CD4-positive, alpha-beta memory T cell (primary cell): Measurements from ENCODE around the gene SLC47A1. TPM values are rescaled to one million over a fixed set of nuclear protein-coding genes. Genes with fewer than 3 reads are reported as not detected.

Source experiments
- CTCF ChIA-PET: fragments of 350-600 bp; sonication (Branson Sonifier 250); formaldehyde crosslinking; loops from one replicate; lab custom pipeline; 2021; ENCODE audit warnings: inconsistent platforms; ENCODE audit not compliant: partially characterized antibody; lab: Charles Lee
- POLR2A ChIA-PET: fragments of 350-600 bp; sonication (Branson Sonifier 250); formaldehyde crosslinking; loops from one replicate; lab custom pipeline; 2021; ENCODE audit not compliant: partially characterized antibody; lab: Charles Lee
- DNase-seq, 5 donors: peaks; one replicate each; pipeline versions ENCODE4 v3.0.0 to v3.0.0-alpha.2; 2020 to 2022; ENCODE audit warnings: mixed read lengths in 1 of 5
- H3K27ac ChIP-seq: one replicate; pipeline ENCODE4 v1.7.0; 2013; ENCODE audit warnings: low read depth, low read length
- H3K27me3 ChIP-seq: 2 replicates; pipeline ENCODE4 v1.7.0; 2013; ENCODE audit warnings: mild to moderate bottlenecking, low read length, moderate library complexity; ENCODE audit not compliant: insufficient read depth
- H3K36me3 ChIP-seq: 2 replicates; pipeline ENCODE4 v1.7.0; 2013; ENCODE audit warnings: mild to moderate bottlenecking, low read length, moderate library complexity; ENCODE audit not compliant: insufficient read depth
- H3K4me1 ChIP-seq: 2 replicates; pipeline ENCODE4 v1.7.0; 2013; ENCODE audit warnings: mild to moderate bottlenecking, low read length, moderate library complexity; ENCODE audit not compliant: insufficient read depth
- H3K4me3 ChIP-seq, 2 donors: one replicate each; pipeline ENCODE4 v1.7.0; 2013; ENCODE audit warnings: low read length in 2 of 2, mild to moderate bottlenecking in 1 of 2
- H3K9me3 ChIP-seq, 2 donors: one replicate each; pipeline ENCODE4 v1.7.0; 2013; ENCODE audit warnings: low read length in 2 of 2, control low read depth in 1 of 2; ENCODE audit not compliant: control insufficient read depth in 1 of 2
- H3K27ac Mint-ChIP-seq, 7 donors: one replicate each; pipeline ENCODE4 v1.8.0; 2020 to 2021; ENCODE audit warnings: mixed read lengths in 7 of 7, mild to moderate bottlenecking in 6 of 7, inconsistent platforms in 3 of 7, moderate library complexity in 3 of 7
- H3K27me3 Mint-ChIP-seq, 2 donors: one replicate each; pipeline ENCODE4 v1.8.0; 2020 to 2021; ENCODE audit warnings: mixed read lengths in 2 of 2
- H3K36me3 Mint-ChIP-seq, 2 donors: one replicate each; pipeline ENCODE4 v1.8.0; 2020 to 2021; ENCODE audit warnings: mixed read lengths in 2 of 2, inconsistent platforms in 1 of 2, mild to moderate bottlenecking in 1 of 2
- H3K4me1 Mint-ChIP-seq, 4 donors: one replicate each; pipeline ENCODE4 v1.8.0; 2020 to 2021; ENCODE audit warnings: mixed read lengths in 4 of 4, mild to moderate bottlenecking in 1 of 4
- H3K4me3 Mint-ChIP-seq, 8 donors: one replicate each; pipeline ENCODE4 v1.8.0; 2020 to 2021; ENCODE audit warnings: mixed read lengths in 8 of 8, mild to moderate bottlenecking in 7 of 8, moderate library complexity in 6 of 8, inconsistent platforms in 3 of 8
- H3K9me3 Mint-ChIP-seq, 8 donors: one replicate each; pipeline ENCODE4 v1.8.0; 2020 to 2021; ENCODE audit warnings: mixed read lengths in 8 of 8, mild to moderate bottlenecking in 5 of 8, inconsistent platforms in 3 of 8, moderate library complexity in 1 of 8
- intact Hi-C: fragments of 100-400 bp; cut with micrococcal nuclease; formaldehyde crosslinking; loops from one replicate; pipeline ENCODE4 v1.15.1; 2023
- polyA plus RNA-seq, 2 donors: library from polyadenylated mRNA; unstranded; fragments of 300-500 nt; fragmentation: Illumina TruSeq; gene quantifications; one replicate each; pipeline ENCODE4 v1.2.3, GENCODE V29; 2021
- total RNA-seq, 2 experiments: library from RNA; stranded (reverse); gene quantifications; one replicate each; pipeline ENCODE4 v1.2.3, GENCODE V29; 2021

SLC47A1 gene
- total and polyA plus RNA-seq, 4 experiments from 2014 or later = 0.25 TPM; not detected in 3

DNA sequence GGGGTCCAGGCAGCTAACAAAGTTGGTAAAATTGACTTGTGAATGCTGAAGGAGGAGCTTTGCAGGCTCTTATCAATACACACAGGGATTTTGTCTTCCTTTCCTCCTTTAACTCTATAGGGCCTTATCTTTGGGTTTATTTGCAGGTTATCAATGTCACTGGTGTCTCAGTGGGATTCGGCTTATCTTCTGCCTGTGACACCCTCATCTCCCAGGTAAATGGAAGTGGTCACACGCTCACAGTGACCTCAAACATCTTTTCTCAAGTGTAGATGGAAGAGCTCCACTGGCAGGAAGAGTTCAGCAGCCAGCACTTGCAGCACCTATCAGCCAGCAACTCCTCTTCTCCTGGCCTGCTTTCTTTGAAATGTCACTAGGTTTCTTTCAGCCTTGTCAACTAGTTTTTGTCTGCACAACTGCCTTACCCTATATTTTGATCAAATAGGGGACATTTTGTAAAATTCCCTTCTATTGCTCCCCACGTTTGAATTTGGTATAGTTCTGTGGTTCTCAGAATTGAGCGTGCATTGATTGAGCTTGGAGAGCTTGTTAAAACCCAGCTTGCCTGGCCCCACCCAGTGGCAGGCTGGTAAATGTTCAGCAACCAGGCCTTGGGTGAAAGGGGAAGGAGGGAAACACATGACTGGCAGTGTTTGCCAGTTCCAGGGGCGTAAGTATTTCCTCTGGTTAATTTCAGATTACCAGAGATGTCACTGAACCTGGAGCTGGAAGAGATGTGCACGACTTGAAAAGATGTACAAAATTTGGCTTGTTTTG, 12.8 kb downstream of the SLC47A1 start:
- intact Hi-C loops = no loop called here
- Mint-ChIP-seq H3K36me3 (no peaks in the 10 kb centered on the region), H3K27ac (no peak overlapping the region), H3K9me3 (no peaks in the 10 kb centered on the region), H3K4me3 (no peak overlapping the region), H3K4me1 (peaks cover 0 to 2% (median under 1%) of the 10 kb centered on the region in 4 donors), H3K27me3 (peaks cover 2% of the 10 kb centered on the region in 2 donors)
- Histone ChIP-seq H3K4me1 (no peaks in the 10 kb centered on the region), H3K27me3 (no peaks in the 10 kb centered on the region), H3K9me3 (no peaks in the 10 kb centered on the region), H3K27ac (no peak overlapping the region), H3K36me3 (no peaks in the 10 kb centered on the region), H3K4me3 (no peak overlapping the region)
- peak in 1 of 5 donors; percentile 2 for DNase-seq
- ChIA-PET POLR2A (no interaction called here), CTCF (interaction anchor here (1.5 to 1.6 kb wide), 2 partner anchors 10 to 31 kb away, joined by 3 read pairs; no protein-coding TSS in a partner anchor)

DNA sequence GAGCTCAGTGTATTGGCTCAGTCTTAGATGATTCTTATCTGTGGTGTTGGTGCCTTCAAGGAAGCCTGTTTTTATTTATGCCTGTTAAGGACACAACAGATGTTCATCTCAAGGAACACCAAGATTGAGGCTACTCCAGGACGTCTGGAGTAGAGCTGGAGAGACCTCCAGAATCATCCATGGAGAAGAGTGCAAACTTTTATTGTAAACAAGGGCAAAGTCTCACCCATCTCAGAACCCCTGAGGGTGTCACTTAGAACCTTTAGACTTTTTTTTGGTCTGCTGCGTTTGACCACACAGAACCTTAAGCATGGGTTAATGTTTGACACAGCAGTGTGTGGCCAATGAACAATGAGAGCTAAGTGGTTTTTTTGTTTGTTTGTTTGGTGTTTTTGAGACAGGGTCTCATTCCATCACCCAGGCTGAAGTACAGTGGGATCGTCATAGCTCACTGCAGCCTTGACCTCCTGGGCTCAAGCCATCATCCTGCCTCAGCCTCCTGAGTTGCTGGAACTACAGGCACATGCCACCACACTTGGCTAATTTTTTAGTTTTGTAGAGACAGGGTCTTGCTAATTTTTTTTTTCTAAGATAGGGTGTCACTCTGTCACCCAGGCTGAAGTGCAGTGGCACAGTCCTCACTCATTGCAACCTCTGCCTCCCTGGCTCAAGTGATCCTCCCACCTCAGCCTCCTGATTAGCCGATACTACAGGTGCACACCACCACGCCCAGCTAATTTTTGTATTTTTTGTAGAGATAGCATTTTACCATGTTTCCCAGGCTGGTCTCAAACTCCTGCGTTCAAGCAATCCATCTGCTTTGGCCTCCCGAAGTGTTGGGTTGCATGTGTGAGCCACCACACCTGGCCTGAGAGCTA, 16.3 kb downstream of the SLC47A1 start:
- no peak overlapping the region for H3K4me3 ChIP-seq
- no peaks in the 10 kb centered on the region for H3K4me1 ChIP-seq
- H3K36me3 Mint-ChIP-seq = no peaks in the 10 kb centered on the region
- ChIA-PET CTCF (interaction anchor here (0.6 to 1.0 kb wide), 2 partner anchors 37 to 215 kb away, joined by 3 read pairs; no protein-coding TSS in a partner anchor), POLR2A (no interaction called here)
- no peak for DNase-seq
- no peak overlapping the region for H3K27ac Mint-ChIP-seq
- H3K9me3 Mint-ChIP-seq = no peaks in the 10 kb centered on the region
- peaks cover 5 to 9% of the 10 kb centered on the region in 2 donors for H3K27me3 Mint-ChIP-seq
- H3K4me1 Mint-ChIP-seq = peaks cover 0 to 2% (median under 1%) of the 10 kb centered on the region in 4 donors
- H3K4me3 Mint-ChIP-seq = no peak overlapping the region
- H3K27me3 ChIP-seq = peaks cover under 1% of the 10 kb centered on the region
- intact Hi-C loops = no loop called here
- H3K36me3 ChIP-seq = no peaks in the 10 kb centered on the region
- H3K27ac ChIP-seq = no peak overlapping the region
- no peaks in the 10 kb centered on the region for H3K9me3 ChIP-seq

DNA sequence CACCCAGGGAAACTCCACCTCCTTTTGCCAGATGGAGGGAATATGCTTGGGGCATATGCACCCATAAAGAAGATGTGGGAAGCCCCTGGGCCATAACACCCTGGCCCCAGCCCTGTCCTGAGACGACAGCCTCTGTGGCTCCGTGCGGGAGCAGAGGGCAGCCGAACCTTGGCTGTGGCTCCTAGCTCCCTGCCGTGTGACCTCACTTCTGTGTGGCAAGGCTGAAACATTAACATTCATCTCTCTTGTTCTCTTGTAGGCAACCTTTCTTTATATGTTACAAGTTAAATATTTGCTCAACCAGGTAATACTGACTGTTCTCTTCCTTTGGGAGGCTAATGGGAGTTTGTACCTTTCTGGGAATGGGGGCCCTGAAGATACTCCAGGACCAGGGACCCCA, 17.5 kb downstream of the SLC47A1 start:
- H3K9me3 ChIP-seq = no peaks in the 10 kb centered on the region
- H3K4me3 Mint-ChIP-seq = no peak overlapping the region
- H3K27me3 ChIP-seq = peaks cover 5% of the 10 kb centered on the region
- no peaks in the 10 kb centered on the region for H3K36me3 ChIP-seq
- intact Hi-C loops = no loop called here
- H3K4me1 ChIP-seq = no peaks in the 10 kb centered on the region
- no peak overlapping the region for H3K27ac Mint-ChIP-seq
- ChIA-PET CTCF (no interaction called here), POLR2A (no interaction called here)
- peaks cover 9 to 10% of the 10 kb centered on the region in 2 donors for H3K27me3 Mint-ChIP-seq
- H3K36me3 Mint-ChIP-seq = no peaks in the 10 kb centered on the region
- no peak overlapping the region for H3K4me3 ChIP-seq
- no peak for DNase-seq
- H3K9me3 Mint-ChIP-seq = no peaks in the 10 kb centered on the region
- no peak overlapping the region for H3K27ac ChIP-seq
- peaks cover 0 to 2% (median under 1%) of the 10 kb centered on the region in 4 donors for H3K4me1 Mint-ChIP-seq

GRCh38 chr17:19551591-19552148, 18.0 kb downstream of the SLC47A1 start:
- POLR2A ChIA-PET = no interaction called here
- H3K27ac Mint-ChIP-seq = no peak overlapping the region
- CTCF ChIA-PET = no interaction called here

GRCh38 chr17:19553036-19553435, 19.4 kb downstream of the SLC47A1 start:
- H3K4me1 Mint-ChIP-seq = no peaks in the 10 kb centered on the region
- H3K4me3 ChIP-seq = no peak overlapping the region
- no peaks in the 10 kb centered on the region for H3K36me3 Mint-ChIP-seq
- ChIA-PET CTCF (no interaction called here), POLR2A (no interaction called here)
- H3K9me3 ChIP-seq = no peaks in the 10 kb centered on the region
- H3K27me3 ChIP-seq = peaks cover 5% of the 10 kb centered on the region
- H3K4me3 Mint-ChIP-seq = no peak overlapping the region
- no peak overlapping the region for H3K27ac Mint-ChIP-seq
- no peak for DNase-seq
- no peaks in the 10 kb centered on the region for H3K36me3 ChIP-seq
- peaks cover 13 to 15% of the 10 kb centered on the region in 2 donors for H3K27me3 Mint-ChIP-seq
- intact Hi-C loops = no loop called here
- H3K4me1 ChIP-seq = no peaks in the 10 kb centered on the region
- H3K9me3 Mint-ChIP-seq = peaks cover 0 to 3% (median under 1%) of the 10 kb centered on the region in 8 donors
- H3K27ac ChIP-seq = no peak overlapping the region

More at GRCh38 chr17:19551591-19552148, 18.0 kb downstream of the SLC47A1 start:
- Histone ChIP-seq H3K4me3 (no peak overlapping the region), H3K4me1 (no peaks in the 10 kb centered on the region), H3K9me3 (no peaks in the 10 kb centered on the region), H3K36me3 (no peaks in the 10 kb centered on the region), H3K27ac (no peak overlapping the region), H3K27me3 (peaks cover 5% of the 10 kb centered on the region)
- H3K36me3 Mint-ChIP-seq = no peaks in the 10 kb centered on the region
- H3K4me1 Mint-ChIP-seq = peaks cover 0 to under 1% (median 0%) of the 10 kb centered on the region in 4 donors
- intact Hi-C loops = no loop called here
- no peaks in the 10 kb centered on the region for H3K9me3 Mint-ChIP-seq
- DNase-seq = no peak
- H3K27me3 Mint-ChIP-seq = peaks cover 9 to 11% of the 10 kb centered on the region in 2 donors
- no peak overlapping the region for H3K4me3 Mint-ChIP-seq

DNA sequence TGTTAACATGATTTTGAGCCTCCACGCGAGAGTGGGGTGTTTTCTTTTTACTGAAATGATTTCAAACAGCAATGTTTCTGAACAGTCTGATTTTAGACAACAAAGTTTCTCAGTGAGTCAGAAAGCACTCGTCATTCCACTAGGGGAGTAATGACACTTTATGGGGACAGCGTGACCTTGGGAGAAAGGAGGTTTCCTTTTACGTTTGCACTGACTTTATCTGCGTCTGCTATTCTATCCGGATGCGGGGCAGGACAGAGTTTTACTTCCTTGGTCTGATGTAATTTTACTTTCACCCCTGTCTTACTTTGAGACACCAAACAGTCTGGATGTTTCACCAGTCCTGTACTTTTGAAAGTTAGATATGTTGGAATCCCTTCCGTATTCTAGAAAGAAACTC, 20.7 kb downstream of the SLC47A1 start:
- ChIA-PET CTCF (no interaction called here), POLR2A (no interaction called here)
- Mint-ChIP-seq H3K27ac (no peak overlapping the region), H3K27me3 (peaks cover 16% of the 10 kb centered on the region in 2 donors), H3K36me3 (no peaks in the 10 kb centered on the region), H3K4me1 (no peaks in the 10 kb centered on the region), H3K9me3 (peaks cover 0 to 9% (median 2%) of the 10 kb centered on the region in 8 donors), H3K4me3 (no peak overlapping the region)
- intact Hi-C loops = no loop called here
- no peak for DNase-seq
- Histone ChIP-seq H3K36me3 (no peaks in the 10 kb centered on the region), H3K4me1 (no peaks in the 10 kb centered on the region), H3K9me3 (no peaks in the 10 kb centered on the region), H3K27me3 (peaks cover 5% of the 10 kb centered on the region), H3K27ac (no peak overlapping the region), H3K4me3 (no peak overlapping the region)

GRCh38 chr17:19555746-19556145, 22.1 kb downstream of the SLC47A1 start:
- Histone ChIP-seq H3K27me3 (peaks cover 5% of the 10 kb centered on the region), H3K27ac (no peak overlapping the region), H3K36me3 (no peaks in the 10 kb centered on the region), H3K4me3 (no peak overlapping the region), H3K9me3 (no peaks in the 10 kb centered on the region), H3K4me1 (no peaks in the 10 kb centered on the region)
- Mint-ChIP-seq H3K27ac (no peak overlapping the region), H3K9me3 (peaks cover 0 to 9% (median 2%) of the 10 kb centered on the region in 8 donors), H3K36me3 (no peaks in the 10 kb centered on the region), H3K4me1 (no peaks in the 10 kb centered on the region), H3K27me3 (peaks cover 15 to 18% of the 10 kb centered on the region in 2 donors), H3K4me3 (no peak overlapping the region)
- intact Hi-C loops = no loop called here
- POLR2A ChIA-PET = no interaction called here
- DNase-seq = no peak
- CTCF ChIA-PET = no interaction called here
